Smooth muscle cell of the umbilical artery (primary cell): ENCODE results near the gene LINGO1. TPM values are rescaled to one million over a fixed set of nuclear protein-coding genes. Genes with fewer than 3 reads are reported as not detected.

Experiments used
- total RNA-seq: library from RNA; depleted of rRNA; stranded (reverse); fragments of >200 nt; gene quantifications from 2 replicates; pipeline ENCODE4 v1.2.3, GENCODE V29; 2014

LINGO1 gene
- not detected in 2 replicates for total RNA-seq

GRCh38 chr15:77632534-77633133, at the start of gene LINGO1:
LINGO1 (minus strand) TSS chr15:77632912; CDS start chr15:77632315, 597 bp downstream.

Other genes with a start within 250 kb of the LINGO1 start
- gene PEAK1, start 212.8 kb downstream of the LINGO1 start, total RNA-seq: 99.8 and 174 TPM in 2 replicates
- 27.3 and 41.9 TPM in 2 replicates for gene HMG20A, start 212.0 kb downstream of the LINGO1 start, total RNA-seq